ENCODE measurements around the gene GALNT10.

Gene GALNT10

DNA sequence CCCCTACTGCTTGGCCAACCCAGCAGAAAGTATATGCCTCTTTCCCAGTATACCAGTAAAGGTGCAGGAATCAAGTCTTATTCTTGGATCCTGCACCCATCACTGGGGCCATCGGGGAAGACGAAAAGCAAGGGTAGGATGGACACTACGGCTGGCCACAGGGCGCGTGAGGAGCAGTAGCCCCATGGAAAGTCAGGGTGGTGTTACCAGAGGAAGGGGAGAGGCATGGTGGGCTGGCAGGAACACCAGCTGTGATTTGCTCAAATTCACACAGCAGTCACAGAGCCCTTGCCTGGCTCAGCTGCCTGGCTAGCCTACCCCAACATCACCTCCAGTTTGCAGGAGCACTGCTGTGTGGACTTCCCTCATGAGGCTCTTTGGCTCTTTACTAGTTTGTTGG is 220.8 kb downstream of the GALNT10 start:
- no peak overlapping the region for H3K27ac ChIP-seq
- TF ChIP-seq ZFX (IDR thresholded peaks at IDR 0.05; ENCODE audit: borderline replicate concordance) = no peak
- TF ChIP-seq, protein P1, sequence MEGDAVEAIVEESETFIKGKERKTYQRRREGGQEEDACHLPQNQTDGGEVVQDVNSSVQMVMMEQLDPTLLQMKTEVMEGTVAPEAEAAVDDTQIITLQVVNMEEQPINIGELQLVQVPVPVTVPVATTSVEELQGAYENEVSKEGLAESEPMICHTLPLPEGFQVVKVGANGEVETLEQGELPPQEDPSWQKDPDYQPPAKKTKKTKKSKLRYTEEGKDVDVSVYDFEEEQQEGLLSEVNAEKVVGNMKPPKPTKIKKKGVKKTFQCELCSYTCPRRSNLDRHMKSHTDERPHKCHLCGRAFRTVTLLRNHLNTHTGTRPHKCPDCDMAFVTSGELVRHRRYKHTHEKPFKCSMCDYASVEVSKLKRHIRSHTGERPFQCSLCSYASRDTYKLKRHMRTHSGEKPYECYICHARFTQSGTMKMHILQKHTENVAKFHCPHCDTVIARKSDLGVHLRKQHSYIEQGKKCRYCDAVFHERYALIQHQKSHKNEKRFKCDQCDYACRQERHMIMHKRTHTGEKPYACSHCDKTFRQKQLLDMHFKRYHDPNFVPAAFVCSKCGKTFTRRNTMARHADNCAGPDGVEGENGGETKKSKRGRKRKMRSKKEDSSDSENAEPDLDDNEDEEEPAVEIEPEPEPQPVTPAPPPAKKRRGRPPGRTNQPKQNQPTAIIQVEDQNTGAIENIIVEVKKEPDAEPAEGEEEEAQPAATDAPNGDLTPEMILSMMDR (IDR thresholded peaks at IDR 0.05) = no peak

DNA sequence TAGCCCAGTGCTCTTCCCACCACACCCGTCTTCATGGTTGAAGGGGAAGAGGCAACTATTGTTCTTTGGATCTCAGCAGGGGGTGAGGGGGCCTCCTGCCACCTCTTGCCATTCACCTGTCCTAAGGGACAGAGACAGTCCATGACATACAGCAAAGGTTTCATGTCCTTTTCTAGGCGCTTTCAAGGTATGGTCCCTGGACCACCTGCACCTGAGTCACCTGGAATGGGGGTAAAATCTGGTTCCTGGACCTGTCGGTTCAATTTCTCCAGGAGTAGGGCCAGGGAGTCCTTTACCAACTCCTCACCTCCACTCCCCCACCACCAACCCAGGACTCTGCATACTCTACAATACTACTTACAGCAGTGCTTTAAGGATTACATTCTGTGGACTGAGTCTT is 221.8 kb downstream of the GALNT10 start:
- TF ChIP-seq, protein P1 (IDR thresholded peaks at IDR 0.05) = no peak
- TF ChIP-seq ZFX (IDR thresholded peaks at IDR 0.05; ENCODE audit: borderline replicate concordance) = no peak
- no peak overlapping the region for H3K27ac ChIP-seq

DNA sequence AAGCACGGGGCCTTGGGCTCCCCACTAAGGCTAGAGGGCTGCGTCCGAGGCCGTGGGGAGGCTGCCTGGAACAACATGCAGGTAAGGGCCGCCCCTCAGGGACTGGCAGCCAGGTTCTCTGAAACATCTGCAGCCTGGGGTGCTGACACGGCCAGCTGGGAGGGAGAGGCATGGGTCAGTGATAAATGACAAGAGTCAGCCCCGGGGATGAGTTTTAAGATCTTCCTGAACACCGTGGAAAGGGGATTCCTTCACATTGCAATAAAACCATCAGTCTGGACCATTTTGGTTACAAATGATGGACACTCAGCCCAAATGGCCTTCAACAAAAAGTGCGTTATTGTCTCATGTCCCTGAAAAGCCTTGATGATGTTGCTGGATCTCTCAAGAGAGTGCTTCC is 222.4 kb downstream of the GALNT10 start:
- no peak overlapping the region for H3K27ac ChIP-seq
- TF ChIP-seq, protein P1 (IDR thresholded peaks at IDR 0.05) = no peak
- no peak for TF ChIP-seq ZFX (IDR thresholded peaks at IDR 0.05; ENCODE audit: borderline replicate concordance)

DNA sequence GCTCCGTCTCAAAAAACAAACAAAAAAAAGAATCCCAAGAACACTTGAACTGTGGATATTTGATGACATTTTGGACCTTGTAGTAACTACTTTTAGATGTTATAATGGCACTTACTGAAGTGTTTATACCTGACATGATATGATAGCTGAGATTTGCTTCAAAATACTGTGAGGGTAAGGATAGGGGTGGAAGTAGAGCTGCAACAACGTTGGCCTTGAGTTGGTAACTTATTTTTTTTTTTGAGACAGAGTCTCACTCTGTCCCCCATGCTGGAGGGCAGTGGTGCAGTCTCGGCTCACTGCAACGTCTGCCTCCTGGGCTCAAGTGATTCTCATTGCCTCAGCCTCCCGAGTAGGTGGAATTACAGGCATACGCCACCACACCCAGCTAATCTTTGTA is 224.6 kb downstream of the GALNT10 start:
- H3K27ac ChIP-seq = no peak overlapping the region
- TF ChIP-seq, protein P1 (IDR thresholded peaks at IDR 0.05) = no peak
- no peak for TF ChIP-seq ZFX (IDR thresholded peaks at IDR 0.05; ENCODE audit: borderline replicate concordance)

DNA sequence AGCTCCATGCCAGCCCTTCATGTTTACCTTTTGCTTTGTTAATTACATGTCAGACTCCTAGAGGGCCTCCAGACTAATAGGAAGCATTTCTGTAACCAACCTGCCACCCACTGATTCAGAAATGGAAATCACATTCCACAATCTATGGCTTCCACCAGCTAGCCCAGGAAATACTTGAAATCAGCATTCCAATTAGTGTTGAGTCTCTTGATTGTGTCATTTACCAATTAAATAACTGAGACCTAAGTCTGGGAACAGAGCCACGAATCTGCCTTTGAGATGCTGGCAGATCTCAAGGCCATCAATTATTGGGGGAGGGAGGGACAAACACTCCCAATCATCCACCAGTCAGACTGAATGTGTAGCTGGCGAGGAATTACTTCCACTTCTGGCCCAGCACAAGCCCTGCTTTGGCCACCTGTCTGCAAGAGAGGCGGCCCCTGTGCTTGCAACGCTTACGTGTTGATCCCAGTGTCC is 227.8 kb downstream of the GALNT10 start:
- TF ChIP-seq ZFX (IDR thresholded peaks at IDR 0.05; ENCODE audit: borderline replicate concordance) = no peak
- TF ChIP-seq, protein P1 (IDR thresholded peaks at IDR 0.05) = no peak
- no peak overlapping the region for H3K27ac ChIP-seq

DNA sequence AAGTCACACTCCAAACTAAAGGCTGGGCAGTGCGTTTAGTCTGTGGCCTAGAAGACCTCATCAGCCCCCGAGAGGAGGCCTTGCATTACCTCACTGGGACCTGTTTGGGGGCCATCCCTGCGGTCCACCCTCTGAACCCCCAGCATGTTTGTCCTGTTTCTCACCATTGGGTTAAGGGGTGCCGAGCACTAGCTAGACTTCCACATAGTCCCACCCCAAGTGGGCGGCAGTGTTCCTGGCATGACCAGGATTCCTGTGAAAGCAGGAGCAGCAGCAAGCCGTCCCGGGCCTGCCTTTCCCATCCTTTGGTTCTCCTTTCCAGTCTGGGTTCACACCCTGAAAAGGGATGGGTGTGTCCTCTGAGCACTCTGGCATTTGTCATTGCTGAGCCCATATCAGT is 228.7 kb downstream of the GALNT10 start:
- TF ChIP-seq, protein P1 (IDR thresholded peaks at IDR 0.05) = no peak
- TF ChIP-seq ZFX (IDR thresholded peaks at IDR 0.05; ENCODE audit: borderline replicate concordance) = no peak
- no peak overlapping the region for H3K27ac ChIP-seq

DNA sequence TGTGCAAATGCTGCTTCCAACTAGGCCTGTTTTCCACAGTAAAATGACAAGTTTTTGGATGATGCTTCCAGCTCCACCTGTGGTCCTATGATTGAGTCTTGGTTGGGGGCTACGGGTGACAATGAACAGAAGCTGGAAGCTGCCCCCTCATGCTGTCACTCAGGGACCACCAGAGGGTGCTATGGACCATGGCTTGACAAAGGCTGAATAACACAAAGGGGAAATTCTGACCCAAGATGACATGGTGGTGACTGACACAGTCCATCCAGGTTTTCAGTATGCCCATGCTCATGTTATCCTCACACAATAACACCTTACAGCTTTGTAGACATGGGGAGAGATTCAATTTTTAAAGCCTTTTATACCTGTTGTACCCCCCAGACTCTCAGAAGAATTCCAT is 231.3 kb downstream of the GALNT10 start:
- H3K27ac ChIP-seq = no peak overlapping the region
- TF ChIP-seq, protein P1 (IDR thresholded peaks at IDR 0.05) = peak; percentile 46
- no peak for TF ChIP-seq ZFX (IDR thresholded peaks at IDR 0.05; ENCODE audit: borderline replicate concordance)
